PFSK-1 (cell line): ENCODE results near the gene PJA2.

Source experiments
- FOXP2 ChIP-seq: optimal IDR thresholded peaks from 2 replicates; pipeline ENCODE3; 2011; ENCODE audit warnings: borderline replicate concordance, control low read depth, inconsistent platforms; ENCODE audit not compliant: insufficient read depth; ENCODE audit errors: extremely low read length, extremely low read depth
- POLR2AphosphoS5 ChIP-seq: IDR thresholded peaks from 2 replicates; pipeline ENCODE4 v1.6.1; 2012; ENCODE audit warnings: low read depth, mild to moderate bottlenecking, control low read depth, low read length, moderate library complexity
- SIN3A ChIP-seq: IDR thresholded peaks from 2 replicates; pipeline ENCODE4 v1.6.1; 2012; ENCODE audit warnings: mild to moderate bottlenecking, low read length, moderate library complexity, borderline replicate concordance; ENCODE audit not compliant: insufficient read depth
- TAF1 ChIP-seq: IDR thresholded peaks from 2 replicates; pipeline ENCODE4 v1.6.1; 2012; ENCODE audit warnings: low read length, control low read depth, borderline replicate concordance; ENCODE audit not compliant: insufficient read depth
- TF ChIP-seq, protein P1 (sequence below), 2 experiments: IDR thresholded peaks; 2 replicates each; pipeline versions ENCODE4 v1.6.1 to v1.8.0; 2011 to 2012; ENCODE audit warnings: low read depth in 2 of 2, low read length in 2 of 2, control low read depth in 1 of 2, inconsistent platforms in 1 of 2, mild to moderate bottlenecking in 1 of 2, moderate library complexity in 1 of 2; ENCODE audit not compliant: insufficient read depth in 1 of 2

The PJA2 gene

GRCh38 chr5:109305352-109305751 lies 104.4 kb downstream of the PJA2 start:
- no peak for TF ChIP-seq TAF1
- TF ChIP-seq, protein P1, sequence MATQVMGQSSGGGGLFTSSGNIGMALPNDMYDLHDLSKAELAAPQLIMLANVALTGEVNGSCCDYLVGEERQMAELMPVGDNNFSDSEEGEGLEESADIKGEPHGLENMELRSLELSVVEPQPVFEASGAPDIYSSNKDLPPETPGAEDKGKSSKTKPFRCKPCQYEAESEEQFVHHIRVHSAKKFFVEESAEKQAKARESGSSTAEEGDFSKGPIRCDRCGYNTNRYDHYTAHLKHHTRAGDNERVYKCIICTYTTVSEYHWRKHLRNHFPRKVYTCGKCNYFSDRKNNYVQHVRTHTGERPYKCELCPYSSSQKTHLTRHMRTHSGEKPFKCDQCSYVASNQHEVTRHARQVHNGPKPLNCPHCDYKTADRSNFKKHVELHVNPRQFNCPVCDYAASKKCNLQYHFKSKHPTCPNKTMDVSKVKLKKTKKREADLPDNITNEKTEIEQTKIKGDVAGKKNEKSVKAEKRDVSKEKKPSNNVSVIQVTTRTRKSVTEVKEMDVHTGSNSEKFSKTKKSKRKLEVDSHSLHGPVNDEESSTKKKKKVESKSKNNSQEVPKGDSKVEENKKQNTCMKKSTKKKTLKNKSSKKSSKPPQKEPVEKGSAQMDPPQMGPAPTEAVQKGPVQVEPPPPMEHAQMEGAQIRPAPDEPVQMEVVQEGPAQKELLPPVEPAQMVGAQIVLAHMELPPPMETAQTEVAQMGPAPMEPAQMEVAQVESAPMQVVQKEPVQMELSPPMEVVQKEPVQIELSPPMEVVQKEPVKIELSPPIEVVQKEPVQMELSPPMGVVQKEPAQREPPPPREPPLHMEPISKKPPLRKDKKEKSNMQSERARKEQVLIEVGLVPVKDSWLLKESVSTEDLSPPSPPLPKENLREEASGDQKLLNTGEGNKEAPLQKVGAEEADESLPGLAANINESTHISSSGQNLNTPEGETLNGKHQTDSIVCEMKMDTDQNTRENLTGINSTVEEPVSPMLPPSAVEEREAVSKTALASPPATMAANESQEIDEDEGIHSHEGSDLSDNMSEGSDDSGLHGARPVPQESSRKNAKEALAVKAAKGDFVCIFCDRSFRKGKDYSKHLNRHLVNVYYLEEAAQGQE (IDR thresholded peaks at IDR 0.05; ENCODE audit: insufficient read depth in 1 of 2, low read depth in 2 of 2, low read length in 2 of 2): no peak
- TF ChIP-seq FOXP2: no peak
- TF ChIP-seq SIN3A: no peak
- no peak for TF ChIP-seq POLR2AphosphoS5

DNA sequence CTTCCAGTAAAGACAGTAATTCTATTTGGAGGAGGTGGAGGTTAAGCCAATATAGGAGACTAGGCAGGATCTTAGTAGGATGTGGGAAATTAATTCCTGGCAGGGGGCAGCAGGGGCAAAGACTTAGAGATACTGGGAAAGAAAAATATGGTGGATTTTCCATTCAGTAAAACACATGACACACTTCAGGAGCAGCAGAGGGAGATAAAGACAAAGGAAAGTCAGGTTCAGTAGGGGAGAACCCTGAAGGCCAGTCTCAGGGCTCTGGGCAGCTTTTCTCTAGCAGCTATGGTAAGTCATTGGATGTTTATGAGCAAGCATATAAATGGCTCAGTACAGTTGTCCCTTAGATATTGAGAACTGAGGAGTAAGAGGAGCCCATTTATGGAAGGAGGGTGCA lies 105.5 kb downstream of the PJA2 start:
- TF ChIP-seq FOXP2 (no peak), TAF1 (no peak), SIN3A (no peak), POLR2AphosphoS5 (no peak)
- TF ChIP-seq, protein P1 (IDR thresholded peaks at IDR 0.05; ENCODE audit: insufficient read depth in 1 of 2, low read depth in 2 of 2, low read length in 2 of 2): no peak

- TF ChIP-seq FOXP2: no peak
- TF ChIP-seq TAF1: no peak
- TF ChIP-seq, protein P1 (IDR thresholded peaks at IDR 0.05; ENCODE audit: insufficient read depth in 1 of 2, low read depth in 2 of 2, low read length in 2 of 2): no peak
- TF ChIP-seq POLR2AphosphoS5: no peak
- no peak for TF ChIP-seq SIN3A
These were observed 109.4 kb downstream of the PJA2 start for GRCh38 chr5:109300367-109300766.

GRCh38 chr5:109299557-109299956 lies 110.2 kb downstream of the PJA2 start:
- TF ChIP-seq TAF1: no peak
- TF ChIP-seq SIN3A: no peak
- TF ChIP-seq FOXP2: no peak
- TF ChIP-seq, protein P1 (IDR thresholded peaks at IDR 0.05; ENCODE audit: insufficient read depth in 1 of 2, low read depth in 2 of 2, low read length in 2 of 2): no peak
- no peak for TF ChIP-seq POLR2AphosphoS5

DNA sequence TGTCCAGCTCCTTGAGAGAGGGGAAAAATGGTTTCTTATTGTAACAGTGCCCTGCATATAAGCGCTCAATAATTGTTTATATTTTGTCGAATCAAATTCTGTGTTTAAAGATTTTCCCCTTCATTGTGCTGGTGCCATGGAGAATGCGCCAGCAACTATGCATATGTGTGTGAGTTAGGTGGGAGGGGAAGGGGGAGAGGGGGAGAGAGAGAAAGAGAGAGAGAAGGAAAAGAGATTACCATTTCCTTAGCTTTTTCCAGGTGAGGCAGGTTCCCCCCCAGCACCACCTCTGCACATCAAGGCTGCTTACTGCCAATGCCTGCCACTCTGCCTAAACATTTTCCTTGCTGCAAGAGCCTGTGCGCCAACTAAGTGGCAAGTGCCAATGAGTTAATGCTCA lies 111.0 kb downstream of the PJA2 start:
- TF ChIP-seq, protein P1 (IDR thresholded peaks at IDR 0.05; ENCODE audit: insufficient read depth in 1 of 2, low read depth in 2 of 2, low read length in 2 of 2): no peak
- TF ChIP-seq TAF1 (no peak), FOXP2 (no peak), POLR2AphosphoS5 (no peak), SIN3A (no peak)
